Activated T-cell treated with anti-CD3 and anti-CD28 coated beads, Interleukin-2, amount 50 U/mL, for 4 hours (primary cell): ENCODE data around the gene MRPL27. TPM values are rescaled to one million over a fixed set of nuclear protein-coding genes. Genes with fewer than 3 reads are reported as not detected.

Experiments used
- ATAC-seq, 2 donors: fragments of 200-7000 bp; cut with Tn5 transposase; one replicate each; pipeline ENCODE4 v1.10.0; 2021
- DNase-seq: peaks from one replicate; pipeline ENCODE4 v3.0.0-alpha.2; 2020
- H3K27me3 Mint-ChIP-seq: one replicate; pipeline ENCODE4 v1.8.0; 2021; ENCODE audit warnings: low read depth, mixed read lengths
- H3K36me3 Mint-ChIP-seq: one replicate; pipeline ENCODE4 v1.8.0; 2022; ENCODE audit warnings: mixed read lengths; ENCODE audit not compliant: insufficient read depth
- H3K4me1 Mint-ChIP-seq: one replicate; pipeline ENCODE4 v1.8.0; 2021; ENCODE audit warnings: low read depth, mixed read lengths
- H3K4me3 Mint-ChIP-seq: one replicate; pipeline ENCODE4 v1.8.0; 2021; ENCODE audit warnings: mild to moderate bottlenecking, moderate library complexity, mixed read lengths
- H3K9me3 Mint-ChIP-seq: one replicate; pipeline ENCODE4 v1.8.0; 2021; ENCODE audit warnings: mixed read lengths
- total RNA-seq, 3 donors: library from RNA; stranded (reverse); gene quantifications; one replicate each; pipeline ENCODE4 v1.2.1, GENCODE V29; 2021

The MRPL27 gene
- total RNA-seq, 3 donors from 2014 or later, result 85.2 to 109 (median 102) TPM

GRCh38 chr17:50360486-50361115, 12.4 kb downstream of the MRPL27 start:
- no peak overlapping the region for H3K4me3 Mint-ChIP-seq

GRCh38 chr17:50359998-50360461, 13.0 kb downstream of the MRPL27 start:
- Mint-ChIP-seq H3K4me1 (peaks cover 9% of the 10 kb centered on the region), H3K4me3 (no peak overlapping the region), H3K36me3 (peaks cover 3% of the 10 kb centered on the region), H3K27me3 (no peaks in the 10 kb centered on the region), H3K9me3 (no peaks in the 10 kb centered on the region)
- DNase-seq, result no peak
- ATAC-seq, result no peak

More at GRCh38 chr17:50360486-50361115, 12.4 kb downstream of the MRPL27 start:
- no peak for ATAC-seq
- no peak for DNase-seq
- Mint-ChIP-seq H3K4me1 (peaks cover 9% of the 10 kb centered on the region), H3K27me3 (no peaks in the 10 kb centered on the region), H3K9me3 (no peaks in the 10 kb centered on the region), H3K36me3 (peaks cover 2% of the 10 kb centered on the region)

GRCh38 chr17:50359005-50359699, 13.8 kb downstream of the MRPL27 start:
- no peak for DNase-seq
- Mint-ChIP-seq H3K36me3 (peaks cover 5% of the 10 kb centered on the region), H3K4me1 (peaks cover 9% of the 10 kb centered on the region), H3K4me3 (no peak overlapping the region), H3K27me3 (no peaks in the 10 kb centered on the region), H3K9me3 (no peaks in the 10 kb centered on the region)
- ATAC-seq, result no peak

- ATAC-seq (no peak), DNase-seq (no peak)
- Mint-ChIP-seq H3K4me1 (peaks cover 9% of the 10 kb centered on the region), H3K4me3 (no peak overlapping the region), H3K36me3 (peaks cover 6% of the 10 kb centered on the region), H3K27me3 (no peaks in the 10 kb centered on the region), H3K9me3 (no peaks in the 10 kb centered on the region)
Measured at GRCh38 chr17:50358177-50358576, 14.8 kb downstream of the MRPL27 start.

- Mint-ChIP-seq H3K4me1 (peaks cover 2% of the 10 kb centered on the region), H3K36me3 (peaks cover 11% of the 10 kb centered on the region), H3K9me3 (no peaks in the 10 kb centered on the region), H3K27me3 (no peaks in the 10 kb centered on the region), H3K4me3 (no peak overlapping the region)
- DNase-seq, result no peak
- ATAC-seq, result no peak
Measured at GRCh38 chr17:50356892-50357510, 16.0 kb downstream of the MRPL27 start.

- Mint-ChIP-seq H3K36me3 (peaks cover 14% of the 10 kb centered on the region), H3K9me3 (no peaks in the 10 kb centered on the region), H3K4me3 (no peak overlapping the region), H3K27me3 (no peaks in the 10 kb centered on the region), H3K4me1 (no peaks in the 10 kb centered on the region)
- ATAC-seq, result no peak
- DNase-seq, result no peak
Measured at GRCh38 chr17:50356418-50356817, 16.6 kb downstream of the MRPL27 start.

GRCh38 chr17:50355701-50356341, 17.2 kb downstream of the MRPL27 start:
- Mint-ChIP-seq H3K4me1 (peaks cover 2% of the 10 kb centered on the region), H3K9me3 (no peaks in the 10 kb centered on the region), H3K4me3 (no peak overlapping the region), H3K27me3 (no peaks in the 10 kb centered on the region), H3K36me3 (peaks cover 14% of the 10 kb centered on the region)
- ATAC-seq, result no peak
- DNase-seq, result no peak

- ATAC-seq (no peak), DNase-seq (no peak)
- Mint-ChIP-seq H3K4me1 (peaks cover 4% of the 10 kb centered on the region), H3K9me3 (no peaks in the 10 kb centered on the region), H3K36me3 (peaks cover 14% of the 10 kb centered on the region), H3K4me3 (no peak overlapping the region), H3K27me3 (no peaks in the 10 kb centered on the region)
Measured at GRCh38 chr17:50355336-50355700, 17.7 kb downstream of the MRPL27 start.

GRCh38 chr17:50354776-50355175, 18.2 kb downstream of the MRPL27 start:
- ATAC-seq (no peak), DNase-seq (no peak)
- Mint-ChIP-seq H3K9me3 (no peaks in the 10 kb centered on the region), H3K27me3 (no peaks in the 10 kb centered on the region), H3K36me3 (peaks cover 14% of the 10 kb centered on the region), H3K4me3 (no peak overlapping the region), H3K4me1 (peaks cover 4% of the 10 kb centered on the region)

- Mint-ChIP-seq H3K27me3 (no peaks in the 10 kb centered on the region), H3K4me1 (peaks cover 7% of the 10 kb centered on the region), H3K4me3 (no peak overlapping the region), H3K36me3 (peaks cover 14% of the 10 kb centered on the region), H3K9me3 (no peaks in the 10 kb centered on the region)
- ATAC-seq (no peak), DNase-seq (no peak)
Measured at GRCh38 chr17:50354198-50354597, 18.8 kb downstream of the MRPL27 start.

- Mint-ChIP-seq H3K4me1 (peaks cover 10% of the 10 kb centered on the region), H3K9me3 (no peaks in the 10 kb centered on the region), H3K4me3 (no peak overlapping the region), H3K36me3 (peaks cover 14% of the 10 kb centered on the region), H3K27me3 (no peaks in the 10 kb centered on the region)
- no peak for DNase-seq
- no peak for ATAC-seq
Measured at GRCh38 chr17:50353600-50354195, 19.3 kb downstream of the MRPL27 start.

GRCh38 chr17:50352693-50353599, 20.0 kb downstream of the MRPL27 start:
- ATAC-seq, result no peak

GRCh38 chr17:50352072-50352692, 20.8 kb downstream of the MRPL27 start:
- ATAC-seq, result no peak
- Mint-ChIP-seq H3K36me3 (peaks cover 12% of the 10 kb centered on the region), H3K4me3 (no peak overlapping the region), H3K27me3 (no peaks in the 10 kb centered on the region), H3K9me3 (no peaks in the 10 kb centered on the region), H3K4me1 (peaks cover 23% of the 10 kb centered on the region)
- DNase-seq, result no peak

More at GRCh38 chr17:50352693-50353599, 20.0 kb downstream of the MRPL27 start:
- Mint-ChIP-seq H3K4me1 (peaks cover 17% of the 10 kb centered on the region), H3K4me3 (no peak overlapping the region), H3K27me3 (no peaks in the 10 kb centered on the region), H3K36me3 (peaks cover 14% of the 10 kb centered on the region), H3K9me3 (no peaks in the 10 kb centered on the region)
- no peak for DNase-seq
